ENCODE measurements around the gene PALS2.

GRCh38 chr7:24555719-24556118 lies 17.5 kb upstream of the PALS2 start:
- TF ChIP-seq CTCF (IDR thresholded peaks at IDR 0.05) (no peak), POLR2A (IDR thresholded peaks at IDR 0.05) (no peak), POLR2AphosphoS5 (IDR thresholded peaks at IDR 0.05) (no peak)
